OCI-LY1 (cell line): ENCODE measurements around the gene TSTD1.

Source experiments
- H2AFZ ChIP-seq: fragments of 200-600 bp; sonication (generic), shearing (Covaris generic); 2 replicates; pipeline ENCODE4 v1.6.0; 2014; ENCODE audit warnings: antibody characterized with exemption, mild to moderate bottlenecking, low read length
- H3F3A ChIP-seq: fragments of 200-600 bp; sonication (generic), shearing (Covaris generic); 2 replicates; pipeline ENCODE4 v1.6.0; 2014; ENCODE audit warnings: mild to moderate bottlenecking, antibody characterized with exemption, low read length, moderate library complexity; ENCODE audit not compliant: insufficient read depth
- H3K27ac ChIP-seq: fragments of 200-600 bp; sonication (generic); 2 replicates; pipeline ENCODE4 v1.5.1; 2014; ENCODE audit warnings: low read length, mixed run types, mild to moderate bottlenecking, low read depth; ENCODE audit not compliant: poor library complexity, severe bottlenecking
- H3K27me3 ChIP-seq: fragments of 200-600 bp; sonication (generic); 2 replicates; pipeline ENCODE4 v1.6.0; 2014; ENCODE audit warnings: antibody characterized with exemption, mild to moderate bottlenecking, low read length, moderate library complexity; ENCODE audit not compliant: insufficient read depth
- H3K36me3 ChIP-seq: fragments of 200-600 bp; sonication (generic); 2 replicates; pipeline ENCODE4 v1.6.1; 2014; ENCODE audit warnings: mild to moderate bottlenecking, antibody characterized with exemption, low read length, moderate library complexity, mixed read lengths; ENCODE audit not compliant: insufficient read depth
- H3K4me1 ChIP-seq: fragments of 200-600 bp; sonication (generic); 2 replicates; pipeline ENCODE4 v1.5.1; 2014; ENCODE audit warnings: mild to moderate bottlenecking, low read length, moderate library complexity; ENCODE audit not compliant: insufficient read depth, severe bottlenecking
- H3K4me2 ChIP-seq: fragments of 200-600 bp; sonication (generic), shearing (Covaris generic); 2 replicates; pipeline ENCODE4 v1.6.1; 2014; ENCODE audit warnings: low read length
- H3K4me3 ChIP-seq: fragments of 200-600 bp; sonication (generic); 2 replicates; pipeline ENCODE4 v1.5.1; 2014; ENCODE audit warnings: low read length, low read depth, mild to moderate bottlenecking, mixed read lengths; ENCODE audit not compliant: poor library complexity, severe bottlenecking
- H3K79me2 ChIP-seq: fragments of 200-600 bp; shearing (Covaris generic); 2 replicates; pipeline ENCODE4 v1.6.1; 2016; ENCODE audit warnings: mixed run types, low read length, mixed read lengths; ENCODE audit not compliant: insufficient read depth
- H3K9ac ChIP-seq: fragments of 200-600 bp; sonication (generic), shearing (Covaris generic); 2 replicates; pipeline ENCODE4 v1.6.1; 2014; ENCODE audit warnings: mild to moderate bottlenecking, low read length, mixed read lengths
- H3K9me2 ChIP-seq: fragments of 200-600 bp; sonication (generic), shearing (Covaris generic); 2 replicates; pipeline ENCODE4 v1.6.1; 2014; ENCODE audit warnings: low read depth, mild to moderate bottlenecking, low read length, mixed read lengths
- H3K9me3 ChIP-seq: fragments of 200-600 bp; shearing (Covaris generic); 2 replicates; pipeline ENCODE4 v1.6.1; 2014; ENCODE audit warnings: low read length, mixed read lengths
- H4K20me1 ChIP-seq: fragments of 200-600 bp; sonication (generic), shearing (Covaris generic); 2 replicates; pipeline ENCODE4 v1.6.0; 2016; ENCODE audit warnings: mild to moderate bottlenecking, low read length; ENCODE audit not compliant: insufficient read depth
- EZH2 ChIP-seq: fragments of 200-600 bp; sonication (generic), shearing (Covaris generic); IDR thresholded peaks from 2 replicates; pipeline ENCODE4 v1.8.0; 2017; ENCODE audit warnings: borderline replicate concordance, mixed run types, mild to moderate bottlenecking, antibody characterized with exemption, low read length, moderate library complexity, mixed read lengths
- TF ChIP-seq, protein P1 (sequence below): fragments of 200-600 bp; sonication (generic), shearing (Covaris generic); IDR thresholded peaks from 2 replicates; pipeline ENCODE4 v1.5.1; 2017; ENCODE audit warnings: mild to moderate bottlenecking, antibody characterized with exemption, low read length, moderate library complexity, mixed read lengths

TSTD1 gene

DNA sequence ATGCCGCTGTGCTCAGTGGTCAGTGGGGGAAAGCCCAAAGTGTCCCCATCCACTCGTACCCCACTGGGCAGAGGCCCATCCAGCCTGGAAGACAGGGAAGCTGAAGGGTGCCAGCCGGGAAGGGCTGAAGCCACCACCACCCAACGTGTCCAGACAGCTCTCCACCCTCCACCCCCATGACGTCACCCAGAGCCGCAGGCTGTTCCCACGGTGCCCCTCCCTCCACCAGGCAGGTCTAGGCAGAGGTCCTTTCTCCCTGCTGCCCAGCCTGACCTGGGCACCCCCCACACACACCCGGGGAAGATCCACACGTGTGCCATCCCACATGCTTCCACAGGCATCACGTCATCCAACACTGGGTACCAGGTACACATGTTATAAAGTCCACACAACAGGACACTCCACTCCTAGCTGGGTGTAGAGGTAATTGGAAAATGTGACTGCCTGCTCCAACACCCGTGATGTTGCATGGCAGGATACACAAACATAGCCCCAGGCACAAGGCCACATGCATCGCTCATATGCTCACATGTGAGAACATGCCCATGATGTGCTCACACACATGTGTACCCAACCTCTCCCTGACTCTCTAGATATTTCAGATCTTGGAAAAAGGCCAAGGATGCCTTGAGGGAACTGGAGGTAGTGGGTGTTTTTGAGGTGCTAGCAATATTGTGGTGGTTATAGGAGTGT lies 36.1 kb upstream of the TSTD1 start:
- Histone ChIP-seq H3K9me3 (peaks cover 3% of the 10 kb centered on the region; the same call in 1 of the 2 replicates), H3K9me2 (no peaks in the 10 kb centered on the region), H3K79me2 (no peaks in the 10 kb centered on the region), H3K36me3 (no peaks in the 10 kb centered on the region), H3K4me3 (no peak overlapping the region), H4K20me1 (no peaks in the 10 kb centered on the region), H3K9ac (no peak overlapping the region), H3K27ac (no peak overlapping the region), H3K4me1 (peaks cover 5% of the 10 kb centered on the region), H3K4me2 (no peak overlapping the region), H3F3A (no peaks in the 10 kb centered on the region), H3K27me3 (no peaks in the 10 kb centered on the region; the same call in 1 of the 2 replicates), H2AFZ (no peak overlapping the region)
- TF ChIP-seq, protein P1, sequence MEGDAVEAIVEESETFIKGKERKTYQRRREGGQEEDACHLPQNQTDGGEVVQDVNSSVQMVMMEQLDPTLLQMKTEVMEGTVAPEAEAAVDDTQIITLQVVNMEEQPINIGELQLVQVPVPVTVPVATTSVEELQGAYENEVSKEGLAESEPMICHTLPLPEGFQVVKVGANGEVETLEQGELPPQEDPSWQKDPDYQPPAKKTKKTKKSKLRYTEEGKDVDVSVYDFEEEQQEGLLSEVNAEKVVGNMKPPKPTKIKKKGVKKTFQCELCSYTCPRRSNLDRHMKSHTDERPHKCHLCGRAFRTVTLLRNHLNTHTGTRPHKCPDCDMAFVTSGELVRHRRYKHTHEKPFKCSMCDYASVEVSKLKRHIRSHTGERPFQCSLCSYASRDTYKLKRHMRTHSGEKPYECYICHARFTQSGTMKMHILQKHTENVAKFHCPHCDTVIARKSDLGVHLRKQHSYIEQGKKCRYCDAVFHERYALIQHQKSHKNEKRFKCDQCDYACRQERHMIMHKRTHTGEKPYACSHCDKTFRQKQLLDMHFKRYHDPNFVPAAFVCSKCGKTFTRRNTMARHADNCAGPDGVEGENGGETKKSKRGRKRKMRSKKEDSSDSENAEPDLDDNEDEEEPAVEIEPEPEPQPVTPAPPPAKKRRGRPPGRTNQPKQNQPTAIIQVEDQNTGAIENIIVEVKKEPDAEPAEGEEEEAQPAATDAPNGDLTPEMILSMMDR: no peak
- no peak for TF ChIP-seq EZH2

DNA sequence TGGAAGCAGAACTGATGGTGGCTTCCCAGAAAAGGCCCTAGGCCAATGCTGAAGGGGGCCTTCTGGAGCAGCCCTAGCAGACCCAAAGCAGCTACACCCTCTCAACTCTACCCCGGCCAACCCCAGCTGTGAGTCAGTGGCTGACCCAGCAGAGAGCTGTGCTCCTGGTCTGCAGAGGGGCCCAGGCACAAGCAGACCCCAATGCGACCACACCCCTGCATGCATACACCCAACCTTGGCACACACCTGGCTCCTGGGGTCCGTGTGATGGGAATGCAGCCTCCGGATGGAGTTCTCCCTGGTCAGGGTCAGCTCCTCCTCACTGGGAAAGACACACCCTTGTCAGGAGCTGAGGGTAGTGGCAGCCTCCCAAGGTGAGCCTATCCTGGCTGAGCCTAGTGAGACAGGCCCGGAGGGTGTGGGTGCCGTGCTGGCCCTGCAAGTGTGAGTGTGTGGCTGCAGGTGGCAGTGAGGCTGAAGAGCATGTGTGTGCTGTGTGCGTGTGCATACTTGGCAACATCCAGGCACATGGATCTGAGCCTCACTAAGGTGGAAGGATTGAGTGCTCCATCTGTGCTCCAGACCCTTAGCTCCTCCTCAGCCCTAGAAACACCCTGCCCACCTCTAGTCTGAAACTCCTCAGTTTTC lies 34.8 kb upstream of the TSTD1 start:
- H3K4me3 ChIP-seq: no peak overlapping the region
- no peaks in the 10 kb centered on the region for H3F3A ChIP-seq
- no peaks in the 10 kb centered on the region for H3K9me2 ChIP-seq
- no peak overlapping the region for H3K9ac ChIP-seq
- peaks cover 3% of the 10 kb centered on the region; the same call in 1 of the 2 replicates for H3K9me3 ChIP-seq
- H3K4me1 ChIP-seq: peaks cover 8% of the 10 kb centered on the region
- TF ChIP-seq, protein P1: peak; percentile 30; the same call in 1 of the 2 replicates
- no peak for TF ChIP-seq EZH2
- no peaks in the 10 kb centered on the region; the same call in 1 of the 2 replicates for H3K27me3 ChIP-seq
- H3K27ac ChIP-seq: no peak overlapping the region
- H4K20me1 ChIP-seq: no peaks in the 10 kb centered on the region
- no peaks in the 10 kb centered on the region for H3K36me3 ChIP-seq
- H3K79me2 ChIP-seq: 0 out of 2 replicates have a peak, but pooled peaks cover 7% of the 10 kb centered on the region
- H3K4me2 ChIP-seq: no peak overlapping the region
- no peak overlapping the region for H2AFZ ChIP-seq

DNA sequence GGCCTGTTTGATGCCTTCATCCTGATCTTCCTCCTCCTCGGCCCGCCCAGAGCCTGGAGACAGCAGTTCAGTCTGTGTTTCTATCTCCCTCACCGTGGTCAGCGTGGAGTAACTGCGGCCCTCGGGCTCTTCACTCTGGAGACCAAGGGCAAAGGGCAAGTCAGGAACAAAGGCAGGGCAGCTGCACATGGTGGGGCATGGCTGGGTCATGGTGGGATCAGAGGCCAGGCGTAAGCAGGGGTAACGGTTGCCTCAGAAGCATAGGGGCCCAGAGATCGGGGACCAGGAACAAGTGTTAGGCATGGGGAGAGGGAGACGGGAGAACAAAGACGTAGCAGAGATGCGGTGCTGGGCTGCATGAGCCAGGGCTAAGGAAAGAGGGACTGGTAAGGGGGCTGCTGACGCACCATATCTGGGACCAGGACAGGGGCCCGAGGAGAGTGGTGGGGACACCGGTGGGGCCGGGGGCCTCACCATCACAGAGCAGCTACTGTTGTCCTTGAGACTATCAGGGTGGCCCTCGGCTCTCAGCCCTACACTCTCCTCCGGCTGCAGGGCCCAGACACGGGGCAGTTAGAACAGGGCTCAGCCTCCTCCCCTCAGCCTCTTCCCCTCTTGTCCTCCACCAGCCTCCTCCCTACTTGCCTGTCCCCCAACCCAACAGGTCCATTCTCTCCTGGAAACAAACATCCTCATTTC lies 34.1 kb upstream of the TSTD1 start:
- Histone ChIP-seq H3K36me3 (no peaks in the 10 kb centered on the region), H3K79me2 (0 out of 2 replicates have a peak, but pooled peaks cover 13% of the 10 kb centered on the region), H3K9ac (no peak overlapping the region), H3K27me3 (no peaks in the 10 kb centered on the region; the same call in 1 of the 2 replicates), H2AFZ (no peak overlapping the region), H3K9me2 (no peaks in the 10 kb centered on the region), H3F3A (no peaks in the 10 kb centered on the region), H3K4me1 (peaks cover 15% of the 10 kb centered on the region), H3K27ac (no peak overlapping the region), H3K9me3 (peaks cover 3% of the 10 kb centered on the region; the same call in 1 of the 2 replicates), H3K4me2 (no peak overlapping the region), H3K4me3 (no peak overlapping the region), H4K20me1 (no peaks in the 10 kb centered on the region)
- TF ChIP-seq, protein P1: no peak
- TF ChIP-seq EZH2: no peak
